Psoas muscle (tissue), 8 donors: Measurements from ENCODE around the gene ANXA1. TPM values are rescaled to one million over a fixed set of nuclear protein-coding genes. Genes with fewer than 3 reads are reported as not detected.
A peak's percentile ranks its signal among the peaks of the same experiment; 100 is the strongest.
"Not testable (repeated sequence)": the region's sequence is repeated elsewhere in the genome, so short reads cannot be mapped to it uniquely, and the experiment has no call there.

Experiments used
- ATAC-seq, 4 donors: fragments of 200-7000 bp; cut with Tn5 transposase; one replicate each; pipeline ENCODE4 v1.9.1; 2020; ENCODE audit warnings: moderate library complexity in 3 of 4, mild to moderate bottlenecking in 2 of 4
- DNase-seq, 2 donors: peaks; one replicate each; pipeline ENCODE4 v3.0.0-alpha.2; 2020
- H3K27ac ChIP-seq: fragments of 200-600 bp; one replicate; pipeline ENCODE4 v1.8.0; 2022
- H3K27me3 ChIP-seq, 3 donors: fragments of 200-600 bp in 1 of 3; one replicate each; pipeline versions ENCODE4 v1.6.1 to v1.8.0; 2013 to 2022; ENCODE audit warnings: low read length in 2 of 3, mild to moderate bottlenecking in 2 of 3, moderate library complexity in 1 of 3; ENCODE audit not compliant: insufficient read depth in 3 of 3
- H3K36me3 ChIP-seq, 2 donors: fragments of 200-600 bp in 1 of 2; one replicate each; pipeline versions ENCODE4 v1.6.1 to v1.8.0; 2013 to 2022; ENCODE audit warnings: low read depth in 1 of 2, mild to moderate bottlenecking in 1 of 2, moderate library complexity in 1 of 2; ENCODE audit not compliant: insufficient read depth in 1 of 2
- H3K4me1 ChIP-seq: fragments of 200-600 bp; one replicate; pipeline ENCODE4 v1.8.0; 2022
- H3K4me3 ChIP-seq: fragments of 200-600 bp; one replicate; pipeline ENCODE4 v1.8.0; 2022; ENCODE audit warnings: mild to moderate bottlenecking
- H3K9me3 ChIP-seq: fragments of 200-600 bp; one replicate; pipeline ENCODE4 v1.8.0; 2022
- WGBS, 3 donors: extraction: QIAGEN DNeasy Blood & Tissue Kit; methylation state at CpG; one replicate each; pipeline versions ENCODE4 v1.1.6 to v1.1.7; 2013; 5-methylcytosine and 5-hydroxymethylcytosine counted together
- intact Hi-C, 2 donors: fragments of 100-400 bp; cut with DNase I; formaldehyde crosslinking; loops; one replicate each; pipeline versions ENCODE4 v1.11.0 to v1.14.2; 2022
- long read RNA-seq, 2 donors: library from polyadenylated mRNA; unstranded; transcript quantifications; one replicate each; pipeline ENCODE4 v2.0.0, GENCODE V29; 2021
- polyA plus RNA-seq, 3 donors: library from polyadenylated mRNA; stranded (reverse); fragments of 200-250 nt; gene quantifications; one replicate each; pipeline ENCODE4 v1.2.3, GENCODE V29; 2013
- total RNA-seq, 4 donors: library from RNA; stranded (reverse); fragmentation: NEBNext Ultra II Directional in 2 of 4; extraction: Animal tissue kit (Norgen Biotek cat#: 25700) in 2 of 4; gene quantifications; one replicate each; pipeline versions ENCODE4 v1.2.1 to v1.2.4, GENCODE V29; 2021 to 2023
- TF ChIP-seq, protein P1 (sequence below): fragments of 200-600 bp; IDR thresholded peaks from one replicate; pipeline ENCODE4 v1.8.0; 2022; ENCODE audit warnings: antibody characterized with exemption
- donor health status: healthy with polysubstance abuse.
- donor health status: DM: no; HTN: no; CAD: no; lungs with moderate emphysema.
- donor health status: Bipolar disorder and iron deficiency.
- donor health status: healthy.
- donor health status: DM: yes; HTN: yes; CAD: no.
- donor health status: DM: no; HTN: no; CAD: no.
- donor health status: DM: no; HTN: no; CAD: no.
- donor health status: DM: yes; HTN: yes; CAD: no.

ANXA1 gene, protein sequence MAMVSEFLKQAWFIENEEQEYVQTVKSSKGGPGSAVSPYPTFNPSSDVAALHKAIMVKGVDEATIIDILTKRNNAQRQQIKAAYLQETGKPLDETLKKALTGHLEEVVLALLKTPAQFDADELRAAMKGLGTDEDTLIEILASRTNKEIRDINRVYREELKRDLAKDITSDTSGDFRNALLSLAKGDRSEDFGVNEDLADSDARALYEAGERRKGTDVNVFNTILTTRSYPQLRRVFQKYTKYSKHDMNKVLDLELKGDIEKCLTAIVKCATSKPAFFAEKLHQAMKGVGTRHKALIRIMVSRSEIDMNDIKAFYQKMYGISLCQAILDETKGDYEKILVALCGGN
- total RNA-seq = 10 to 100 TPM; 20.7 to 29.5 (median 25.6) TPM
- polyA plus RNA-seq = 10 to 100 TPM; 23.9 to 60.8 (median 33.8) TPM
- long read RNA-seq, donor 1, transcript ANXA1-201 (13 exons, 1,509 nt) = major isoform, 15 of 16 reads
- long read RNA-seq, donor 1, partial matches to known transcripts = 0 of 16 reads
- long read RNA-seq, donor 1, other reads (novel, unspliced or antisense) = 1 of 16 reads
- long read RNA-seq, donor 2, transcript ANXA1-201 (13 exons, 1,509 nt) = major isoform, 29 of 35 reads
- long read RNA-seq, donor 2, partial matches to known transcripts = 0 of 35 reads
- long read RNA-seq, donor 2, other reads (novel, unspliced or antisense) = 3 of 35 reads

DNA sequence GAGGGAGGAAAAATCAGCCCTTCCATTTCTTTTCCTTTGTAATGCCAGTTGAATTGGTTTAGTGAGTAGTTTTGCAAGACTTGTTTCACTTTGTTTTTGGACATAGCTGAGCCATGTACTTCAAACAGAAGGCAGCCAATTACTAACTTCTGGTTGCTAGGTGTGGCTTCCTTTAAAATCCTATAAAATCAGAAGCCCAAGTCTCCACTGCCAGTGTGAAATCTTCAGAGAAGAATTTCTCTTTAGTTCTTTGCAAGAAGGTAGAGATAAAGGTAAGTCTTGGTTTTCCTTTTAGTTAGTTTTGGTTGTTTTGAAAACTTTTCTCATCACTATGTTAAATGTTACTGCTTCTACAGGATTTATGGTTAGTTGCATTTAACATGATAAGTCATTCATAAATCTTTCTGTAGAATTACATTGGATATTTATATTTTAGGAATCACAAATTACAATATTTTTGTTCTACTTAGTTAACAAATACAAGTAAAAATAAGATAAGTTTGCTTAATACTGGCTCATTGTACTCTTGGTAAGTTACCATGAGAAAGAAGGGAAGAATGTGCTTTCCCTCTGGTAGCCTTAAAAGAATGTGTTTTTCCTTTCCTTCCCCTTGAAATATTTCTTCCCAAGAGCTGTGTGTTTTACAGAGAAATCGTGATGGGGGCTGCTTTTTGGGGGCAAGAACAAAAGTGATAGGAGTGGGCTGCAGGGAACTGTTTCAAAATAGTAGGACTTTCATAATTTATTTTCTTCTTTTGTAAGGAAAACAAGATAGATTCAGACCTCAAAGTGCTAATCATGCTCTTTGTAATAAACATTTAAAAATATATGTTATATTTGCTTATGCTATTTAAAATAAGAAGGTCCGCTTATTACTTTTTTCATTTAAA is at the start of gene ANXA1:
ANXA1 (plus strand) TSS at position 213 of the 890 bp plus-strand sequence. CDS start 6,671 bp downstream, outside the sequence.
- Histone ChIP-seq H3K4me3 (peak within 1 kb of the TSS; percentile 65), H3K27me3 (no peaks in the 10 kb centered on the region), H3K4me1 (peaks cover 17% of the 10 kb centered on the region), H3K27ac (peak within 1 kb of the TSS; percentile 58), H3K36me3 (no peaks in the 10 kb centered on the region), H3K9me3 (no peaks in the 10 kb centered on the region)
- TF ChIP-seq, protein P1, sequence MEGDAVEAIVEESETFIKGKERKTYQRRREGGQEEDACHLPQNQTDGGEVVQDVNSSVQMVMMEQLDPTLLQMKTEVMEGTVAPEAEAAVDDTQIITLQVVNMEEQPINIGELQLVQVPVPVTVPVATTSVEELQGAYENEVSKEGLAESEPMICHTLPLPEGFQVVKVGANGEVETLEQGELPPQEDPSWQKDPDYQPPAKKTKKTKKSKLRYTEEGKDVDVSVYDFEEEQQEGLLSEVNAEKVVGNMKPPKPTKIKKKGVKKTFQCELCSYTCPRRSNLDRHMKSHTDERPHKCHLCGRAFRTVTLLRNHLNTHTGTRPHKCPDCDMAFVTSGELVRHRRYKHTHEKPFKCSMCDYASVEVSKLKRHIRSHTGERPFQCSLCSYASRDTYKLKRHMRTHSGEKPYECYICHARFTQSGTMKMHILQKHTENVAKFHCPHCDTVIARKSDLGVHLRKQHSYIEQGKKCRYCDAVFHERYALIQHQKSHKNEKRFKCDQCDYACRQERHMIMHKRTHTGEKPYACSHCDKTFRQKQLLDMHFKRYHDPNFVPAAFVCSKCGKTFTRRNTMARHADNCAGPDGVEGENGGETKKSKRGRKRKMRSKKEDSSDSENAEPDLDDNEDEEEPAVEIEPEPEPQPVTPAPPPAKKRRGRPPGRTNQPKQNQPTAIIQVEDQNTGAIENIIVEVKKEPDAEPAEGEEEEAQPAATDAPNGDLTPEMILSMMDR = no peak
- WGBS, 3 donors = 29 to 38% (median 30%) methylated on average over 2 of the region's 2 CpGs
- intact Hi-C loops = no loop called here
- DNase-seq (no peak), ATAC-seq (peak in 3 of 4 donors; percentile 65 to 75 (median 67))

DNA sequence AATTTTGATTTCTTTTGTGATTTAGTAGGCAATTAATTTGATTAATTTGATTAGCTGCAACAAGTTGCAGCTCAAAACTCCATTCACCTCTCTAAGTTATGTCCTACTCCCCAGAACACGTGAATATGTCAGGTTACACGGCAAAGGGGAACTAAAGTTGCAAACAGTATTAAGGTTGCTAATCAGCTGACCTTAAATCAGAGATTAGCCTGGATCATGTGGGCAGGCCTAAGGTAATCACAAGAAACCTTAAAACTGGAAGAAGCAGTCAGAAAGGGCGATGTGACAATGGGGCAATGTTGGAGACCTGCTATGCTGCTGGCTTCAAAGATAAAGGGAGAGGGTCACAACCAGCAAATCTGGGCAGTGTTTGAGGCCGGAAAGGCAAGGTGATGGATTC is 47.3 kb upstream of the ANXA1 start:
- TF ChIP-seq, protein P1 = no peak
- ATAC-seq = no peak
- no peak overlapping the region for H3K4me3 ChIP-seq
- no peak overlapping the region for H3K27ac ChIP-seq
- intact Hi-C loops = loop anchor here in 1 of 2 donors (5.0 kb wide), 1 partner anchor 73 kb away; no protein-coding TSS in a partner anchor
- H3K27me3 ChIP-seq = no peaks in the 10 kb centered on the region
- no peaks in the 10 kb centered on the region for H3K9me3 ChIP-seq
- H3K4me1 ChIP-seq = no peaks in the 10 kb centered on the region
- whole genome bisulfite sequencing, 3 donors = 91 to 96% (median 94%) methylated on average over 4 of the region's 4 CpGs
- no peaks in the 10 kb centered on the region for H3K36me3 ChIP-seq
- DNase-seq = no peak

DNA sequence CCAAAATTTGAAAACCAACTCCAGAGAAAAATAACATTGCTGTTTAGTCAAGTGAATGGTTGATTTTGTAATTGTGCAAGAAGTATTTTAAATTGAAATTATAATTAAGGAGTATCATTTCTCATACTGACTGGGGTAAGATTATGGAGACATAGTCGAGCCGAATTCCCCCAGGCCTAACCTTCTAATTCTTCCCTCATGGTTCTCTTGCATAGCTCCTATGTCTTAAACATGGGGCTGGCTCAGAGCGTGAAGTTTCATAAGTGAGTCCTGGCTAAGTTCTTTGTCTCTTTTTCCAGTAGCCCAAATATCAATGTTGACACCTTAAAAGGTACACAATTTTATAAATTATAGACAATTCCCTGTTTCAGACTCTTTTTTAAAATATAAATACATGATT is 46.7 kb upstream of the ANXA1 start:
- Histone ChIP-seq H3K36me3 (no peaks in the 10 kb centered on the region), H3K4me3 (no peak overlapping the region), H3K4me1 (no peaks in the 10 kb centered on the region), H3K27me3 (no peaks in the 10 kb centered on the region), H3K9me3 (no peaks in the 10 kb centered on the region), H3K27ac (no peak overlapping the region)
- 90 to 92% (median 92%) methylated on average over 3 of the region's 3 CpGs for WGBS, 3 donors
- no peak for DNase-seq
- intact Hi-C loops = loop anchor here in 1 of 2 donors (5.0 kb wide), 2 partner anchors 72 to 82 kb away; no protein-coding TSS in a partner anchor
- TF ChIP-seq, protein P1 = no peak
- ATAC-seq = no peak

DNA sequence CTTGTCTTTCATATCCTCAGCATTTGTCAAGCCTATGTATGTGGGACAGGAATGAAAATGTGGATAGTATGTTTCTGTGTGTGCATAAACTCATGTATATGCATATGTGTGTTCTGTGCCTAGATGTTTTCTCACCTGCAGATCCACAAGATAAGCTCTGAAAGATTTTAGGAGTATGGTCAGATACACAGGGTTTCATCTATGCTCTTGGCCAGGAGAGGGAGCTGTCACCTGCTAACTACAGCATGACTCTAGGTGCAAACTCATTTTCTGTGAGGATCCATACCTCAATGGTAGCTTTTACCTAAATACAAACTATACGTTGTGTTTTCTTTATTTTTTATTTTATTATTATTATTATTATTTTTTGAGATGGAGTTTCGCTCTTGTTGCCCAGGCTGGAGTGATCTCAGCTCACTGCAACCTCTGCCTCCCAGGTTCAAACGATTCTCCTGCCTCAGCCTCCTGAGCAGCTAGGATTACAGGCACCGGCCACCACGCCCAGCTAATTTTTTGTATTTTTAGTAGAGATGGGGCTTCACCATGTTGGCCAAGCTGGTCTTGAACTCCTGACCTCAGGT is 44.1 kb upstream of the ANXA1 start:
- H3K9me3 ChIP-seq, H3K27ac ChIP-seq, H3K4me1 ChIP-seq, H3K4me3 ChIP-seq, H3K36me3 ChIP-seq, H3K27me3 ChIP-seq: not testable (repeated sequence)
- intact Hi-C loops = loop anchor here (1.0 to 5.0 kb wide), 2 partner anchors 77 to 80 kb away; no protein-coding TSS in a partner anchor
- 69 to 82% (median 79%) methylated on average over 3 to 5 of the region's 5 CpGs for WGBS, 3 donors
- TF ChIP-seq, protein P1 = peak; percentile 87
- DNase-seq = peak; percentile 19 to 45
- peak; percentile 56 to 74 (median 64) for ATAC-seq
